HTR-8/SVneo (cell line): ENCODE results near the gene C20orf202.
A peak's percentile ranks its signal among the peaks of the same experiment; 100 is the strongest.

Experiments
- DNase-seq: peaks from one replicate; pipeline ENCODE4 v3.0.0; 2011; ENCODE audit warnings: low spot score, mixed read lengths; ENCODE audit not compliant: insufficient read length
- FAIRE-seq: peaks from 2 replicates; lab custom pipeline; 2011; peaks lifted over from hg19 to GRCh38; lab: Jason Lieb, UNC

The C20orf202 gene

GRCh38 chr20:1183153-1183552 is 20.1 kb upstream of the C20orf202 start:
- DNase-seq (no peak), FAIRE-seq (no peak)

GRCh38 chr20:1184260-1184637 is 19.0 kb upstream of the C20orf202 start:
- no peak for FAIRE-seq
- no peak for DNase-seq

GRCh38 chr20:1184638-1185315 is 18.5 kb upstream of the C20orf202 start, which contains the start of gene TMEM74B:
TMEM74B (minus strand) TSS chr20:1184981; CDS start chr20:1183801, 1,180 bp downstream.
- peak; percentile 71 for FAIRE-seq
- DNase-seq, result no peak

GRCh38 chr20:1185316-1185741 is 17.9 kb upstream of the C20orf202 start:
- DNase-seq (peak; percentile 34), FAIRE-seq (no peak)

DNA sequence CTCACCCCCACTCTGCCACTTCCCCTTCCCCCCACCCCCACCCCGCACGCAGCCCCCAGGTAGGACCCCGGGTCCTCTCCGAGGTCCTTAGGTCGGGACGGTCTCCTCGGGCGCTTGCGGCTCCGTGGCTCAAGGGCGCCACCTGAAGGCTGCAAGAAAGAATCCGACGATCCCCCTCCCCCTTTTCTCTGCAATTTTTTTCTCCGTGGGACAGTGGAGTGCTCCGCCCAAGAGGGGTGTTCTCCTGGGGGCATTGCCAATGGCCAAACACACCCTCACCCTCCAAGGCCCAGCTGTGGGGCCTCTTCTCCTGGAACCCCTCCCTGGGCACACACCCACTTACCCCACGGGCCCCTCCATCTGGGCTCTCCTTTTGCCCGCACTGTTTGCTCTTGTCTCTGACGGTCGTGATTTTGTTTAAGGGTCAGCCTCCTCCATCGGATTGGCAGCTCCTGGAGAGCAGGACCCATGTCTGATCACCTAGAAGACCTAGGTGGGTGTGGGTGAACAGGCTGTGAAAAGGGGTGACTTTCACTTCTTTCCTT is 17.4 kb upstream of the C20orf202 start:
- FAIRE-seq, result no peak

DNA sequence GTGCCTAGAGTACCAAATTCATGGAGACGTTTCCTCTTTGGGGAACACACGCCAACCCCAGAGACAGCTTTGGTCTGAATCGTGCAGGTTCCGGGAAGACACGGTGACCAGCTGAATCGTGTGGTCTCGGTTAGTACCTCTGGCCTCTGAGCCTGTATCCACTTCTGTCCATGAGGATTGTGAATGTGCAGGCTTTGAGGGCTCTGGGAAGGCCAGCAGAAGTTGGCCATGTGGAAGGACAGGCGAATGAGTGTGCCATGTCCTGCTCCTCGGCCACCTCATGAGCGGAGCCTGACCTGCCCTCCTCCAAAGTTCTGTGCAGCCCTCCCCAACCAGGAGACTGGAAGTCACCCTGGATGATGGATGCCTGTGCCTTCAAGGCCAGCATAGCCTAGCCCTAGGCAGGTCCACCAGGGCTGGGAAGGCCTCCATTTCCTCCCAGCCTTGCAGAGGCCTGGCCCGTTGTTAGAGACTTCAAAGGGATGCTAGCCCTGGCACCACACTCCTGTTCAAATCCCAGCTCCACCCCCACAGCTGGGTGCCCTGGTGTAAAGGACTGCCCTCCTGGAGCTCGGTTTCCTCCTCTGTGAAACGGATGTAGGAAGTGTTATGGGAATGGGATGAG is 16.8 kb upstream of the C20orf202 start:
- DNase-seq, result no peak
- FAIRE-seq, result no peak

More for the DNA sequence above, 17.4 kb upstream of the C20orf202 start:
- DNase-seq, result peak; percentile 79

DNA sequence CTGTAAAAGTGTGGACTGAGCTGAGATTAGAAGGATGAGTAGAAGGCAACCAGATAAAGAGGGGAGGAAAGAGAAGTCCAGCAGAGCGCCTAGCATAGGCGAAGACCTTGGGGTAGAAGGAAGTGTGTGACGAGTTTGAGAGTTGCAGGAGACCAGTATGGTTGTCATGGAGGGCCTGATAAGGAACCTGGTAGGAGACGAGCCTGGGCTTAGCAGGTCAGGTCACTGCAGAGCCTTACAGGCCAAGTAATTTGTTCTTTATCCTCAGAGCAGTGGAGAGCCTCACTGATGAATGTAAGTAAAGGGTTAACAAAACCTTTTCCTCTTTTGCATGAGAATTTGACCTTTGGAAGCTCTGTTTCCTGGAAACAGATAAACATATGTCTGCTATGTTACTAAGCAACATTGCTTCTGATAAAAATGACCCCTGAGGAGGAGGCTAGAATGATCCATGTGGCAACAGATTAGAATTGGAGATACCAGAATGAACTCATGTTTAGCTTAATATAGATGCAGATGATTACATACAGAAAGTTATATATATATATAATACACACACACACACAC is 15.6 kb upstream of the C20orf202 start:
- DNase-seq, result no peak
- FAIRE-seq, result no peak

DNA sequence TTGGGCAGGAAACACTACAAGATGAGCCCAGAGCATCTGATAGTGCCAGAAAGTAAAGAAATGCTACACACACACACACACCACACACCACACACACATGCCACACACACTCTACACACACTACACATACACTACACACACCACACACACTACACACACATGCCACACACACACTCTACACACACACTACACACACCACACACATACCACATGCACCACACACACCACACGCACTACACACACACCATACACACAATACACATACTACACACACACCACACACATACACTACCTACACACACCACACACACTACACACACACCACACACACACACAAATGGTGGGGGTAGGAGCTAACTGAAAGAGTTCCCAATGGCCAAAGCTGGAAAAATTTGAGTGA is 14.9 kb upstream of the C20orf202 start:
- peak; percentile 99 for FAIRE-seq
- no peak for DNase-seq

DNA sequence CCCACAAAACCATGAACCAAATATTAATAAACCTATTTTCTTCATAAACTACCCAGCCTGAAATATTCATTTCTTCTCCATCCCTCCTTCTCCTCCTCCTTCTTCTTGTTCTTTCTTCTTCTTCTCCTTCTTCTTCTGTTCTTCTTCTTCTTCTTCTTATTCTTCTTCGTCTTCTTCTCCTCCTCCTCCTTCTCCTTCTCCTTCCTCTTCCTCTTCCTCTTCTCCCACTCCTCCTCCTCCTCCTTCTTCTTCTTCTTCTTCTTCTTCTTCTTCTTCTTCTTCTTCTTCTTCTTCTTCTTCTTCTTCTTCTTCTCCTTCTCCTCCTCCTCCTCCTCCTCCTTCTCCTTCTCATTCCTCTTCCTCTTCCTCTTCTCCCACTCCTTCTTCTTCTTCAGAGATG is 13.4 kb upstream of the C20orf202 start:
- no peak for DNase-seq
- FAIRE-seq, result no peak

DNA sequence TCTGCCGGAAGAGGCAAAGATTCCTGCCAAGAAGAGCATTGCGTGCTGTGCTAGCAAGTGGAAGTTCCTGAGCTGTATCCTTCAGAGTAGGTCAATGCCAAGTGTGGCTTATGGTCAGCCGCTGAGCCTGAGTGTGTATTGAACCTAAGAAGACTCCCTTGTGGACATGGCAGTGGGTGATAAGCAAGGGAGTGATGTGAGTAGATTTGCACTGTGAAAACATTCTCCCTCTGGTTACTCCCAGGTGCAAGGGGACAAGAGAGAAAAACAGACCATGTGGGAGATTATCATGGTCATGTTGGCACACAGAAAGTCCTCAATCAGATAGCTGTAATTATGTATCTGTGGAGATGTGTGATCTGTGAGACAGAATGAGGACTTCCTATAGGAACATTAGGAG is 12.4 kb upstream of the C20orf202 start:
- no peak for FAIRE-seq
- DNase-seq, result no peak

DNA sequence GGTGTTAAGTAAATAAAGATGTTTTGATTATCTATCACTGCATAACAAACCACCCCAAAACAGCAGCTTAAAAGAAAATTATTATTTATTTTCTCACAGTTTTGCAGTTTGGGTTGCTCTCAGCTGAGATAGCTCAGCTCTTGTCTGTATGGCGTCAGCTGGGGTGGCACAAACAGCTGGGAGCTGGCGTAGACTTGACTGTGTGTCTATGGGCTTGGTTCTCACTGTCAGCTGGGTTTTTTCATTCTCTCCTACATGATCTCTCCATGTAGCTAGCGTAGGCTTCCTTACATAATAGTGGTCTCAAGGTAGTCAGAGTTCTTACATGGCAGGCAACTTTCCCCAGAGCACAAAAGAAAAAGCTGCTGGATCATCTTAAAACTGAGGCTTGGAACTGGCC is 12.0 kb upstream of the C20orf202 start:
- DNase-seq (no peak), FAIRE-seq (no peak)

- no peak for FAIRE-seq
- DNase-seq, result no peak
Measured at GRCh38 chr20:1195226-1195625, 8.0 kb upstream of the C20orf202 start.

DNA sequence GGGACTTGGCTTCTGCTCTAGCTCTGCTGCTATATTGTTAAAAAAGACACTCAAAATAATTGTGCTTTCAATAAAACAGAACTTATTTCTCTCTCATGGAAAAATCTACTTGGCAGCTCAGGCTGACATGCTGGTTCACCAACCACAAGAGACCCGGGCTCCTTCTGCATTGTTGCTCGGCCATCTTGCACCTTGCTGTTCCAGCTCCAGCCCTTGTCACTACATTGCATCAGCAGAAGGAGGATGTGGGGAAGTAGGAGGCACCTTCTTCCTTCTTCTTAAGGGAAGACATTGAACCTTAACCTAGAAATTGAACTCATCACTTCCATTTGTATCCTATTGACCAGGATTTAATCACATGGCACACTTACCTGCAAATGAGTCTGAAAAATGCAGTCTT is 6.6 kb upstream of the C20orf202 start:
- no peak for FAIRE-seq

GRCh38 chr20:1197801-1198200 is 5.5 kb upstream of the C20orf202 start:
- FAIRE-seq (no peak), DNase-seq (no peak)

More for the DNA sequence above, 6.6 kb upstream of the C20orf202 start:
- no peak for DNase-seq

DNA sequence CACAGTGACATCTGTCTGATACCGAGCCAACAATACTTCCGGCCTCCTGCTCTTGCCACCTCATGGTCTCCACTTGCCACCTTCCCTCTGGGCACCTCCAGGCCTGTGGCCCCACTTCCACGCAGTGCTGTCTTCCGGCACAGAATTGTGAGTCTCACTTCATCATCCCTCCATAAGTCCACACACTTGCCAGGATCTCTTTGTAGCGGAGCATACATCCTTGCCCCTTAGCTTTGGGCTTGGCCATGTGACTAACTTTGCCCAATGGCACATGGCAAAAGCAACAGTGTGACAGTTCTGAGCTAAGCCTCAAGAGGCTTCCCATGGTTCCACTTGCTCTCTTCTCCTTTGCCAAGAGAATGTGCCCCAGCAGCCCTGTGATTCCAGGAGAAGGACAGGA is 4.5 kb upstream of the C20orf202 start:
- no peak for FAIRE-seq
- DNase-seq, result no peak

- FAIRE-seq, result no peak
- no peak for DNase-seq
Measured at GRCh38 chr20:1199212-1199873, 3.9 kb upstream of the C20orf202 start.

DNA sequence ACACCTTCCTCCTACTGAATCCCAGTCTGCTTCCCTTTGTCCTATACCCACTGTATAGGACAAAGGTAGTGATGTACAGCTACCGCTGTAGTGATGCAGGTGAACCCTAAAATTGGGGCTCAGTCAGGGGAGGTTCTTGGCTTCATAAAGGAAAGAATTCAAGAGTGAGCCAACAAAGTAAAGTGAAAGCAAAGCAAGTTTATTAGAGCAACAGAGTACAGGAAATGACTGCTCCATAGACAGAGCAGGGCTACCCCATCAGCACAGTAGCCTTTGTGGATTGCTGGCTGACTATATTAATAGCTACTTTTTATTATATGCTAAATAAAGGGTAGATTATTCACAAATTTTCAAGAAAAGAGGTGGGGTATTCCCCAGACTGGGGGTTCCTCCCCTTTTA is 3.3 kb upstream of the C20orf202 start:
- DNase-seq, result no peak
- no peak for FAIRE-seq

DNA sequence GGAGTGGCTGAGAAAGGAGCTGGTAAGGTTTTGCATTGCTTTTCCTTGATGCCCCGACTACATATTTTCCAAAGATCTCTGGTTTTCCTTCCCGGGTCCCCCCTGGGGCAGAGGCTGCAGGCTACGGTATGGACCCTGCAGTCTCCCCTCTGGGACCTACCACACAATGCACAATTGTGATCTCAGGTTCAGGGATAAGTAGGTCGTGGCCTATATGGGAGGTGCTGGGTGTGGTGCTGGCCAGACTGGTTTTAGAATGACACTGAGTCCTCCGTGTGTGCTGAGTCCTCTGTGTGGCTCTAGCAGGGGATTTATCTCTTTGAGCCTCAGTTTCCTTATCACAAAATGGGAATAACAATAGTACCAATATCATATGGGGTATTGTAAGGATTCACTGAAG is 376 bp downstream of the C20orf202 start:
- FAIRE-seq (no peak), DNase-seq (no peak)

GRCh38 chr20:1204113-1204512 is 859 bp downstream of the C20orf202 start:
- FAIRE-seq (no peak), DNase-seq (no peak)

DNA sequence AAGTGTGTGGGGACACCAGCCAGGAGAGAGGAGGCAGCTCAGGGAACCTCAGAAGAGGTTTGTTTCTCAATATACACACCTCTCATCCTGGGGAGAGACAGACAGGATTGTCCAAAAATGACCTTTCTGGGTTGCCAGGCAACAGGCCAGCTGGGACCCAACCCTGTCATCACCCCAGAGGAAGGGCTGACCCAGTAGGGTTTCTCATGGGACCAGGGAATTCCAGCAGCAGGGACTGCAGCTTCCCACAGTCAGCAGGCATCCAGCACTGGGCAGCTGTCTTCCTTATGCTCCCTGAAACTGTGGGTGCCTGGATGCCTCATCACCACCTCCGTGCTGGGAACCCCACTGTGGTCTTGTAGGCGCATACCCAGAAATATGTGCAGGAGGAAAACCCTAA is 1.3 kb downstream of the C20orf202 start:
- FAIRE-seq, result no peak
- DNase-seq, result no peak

GRCh38 chr20:1205802-1206201 is 2.5 kb downstream of the C20orf202 start:
- no peak for FAIRE-seq
- DNase-seq, result no peak
